Measurements from ENCODE around the gene RNU7-1. TPM values are rescaled to one million over a fixed set of nuclear protein-coding genes. Genes with fewer than 3 reads are reported as not detected.

RNU7-1 gene
- total RNA-seq, 2 donors from 2014 or later = not detected

GRCh38 chr12:6939191-6939540, 4.5 kb upstream of the RNU7-1 start:
- H3K4me1 Mint-ChIP-seq = peaks cover 29% of the 10 kb centered on the region
- no peak for ATAC-seq (replicated peaks)
- peak overlapping the region; percentile 81 for H3K27ac Mint-ChIP-seq
- no peaks in the 10 kb centered on the region for H3K9me3 Mint-ChIP-seq
- H3K4me3 Mint-ChIP-seq = peak overlapping the region; percentile 89
- no peaks in the 10 kb centered on the region for H3K27me3 Mint-ChIP-seq
- peaks cover 84% of the 10 kb centered on the region for H3K36me3 Mint-ChIP-seq (ENCODE audit: low read depth)

GRCh38 chr12:6941267-6941666, 2.3 kb upstream of the RNU7-1 start:
- H3K4me1 Mint-ChIP-seq = peaks cover 25% of the 10 kb centered on the region
- peaks cover 84% of the 10 kb centered on the region for H3K36me3 Mint-ChIP-seq (ENCODE audit: low read depth)
- no peak overlapping the region for H3K27ac Mint-ChIP-seq
- H3K27me3 Mint-ChIP-seq = no peaks in the 10 kb centered on the region
- ATAC-seq (replicated peaks) = no peak
- H3K4me3 Mint-ChIP-seq = no peak overlapping the region
- no peaks in the 10 kb centered on the region for H3K9me3 Mint-ChIP-seq

DNA sequence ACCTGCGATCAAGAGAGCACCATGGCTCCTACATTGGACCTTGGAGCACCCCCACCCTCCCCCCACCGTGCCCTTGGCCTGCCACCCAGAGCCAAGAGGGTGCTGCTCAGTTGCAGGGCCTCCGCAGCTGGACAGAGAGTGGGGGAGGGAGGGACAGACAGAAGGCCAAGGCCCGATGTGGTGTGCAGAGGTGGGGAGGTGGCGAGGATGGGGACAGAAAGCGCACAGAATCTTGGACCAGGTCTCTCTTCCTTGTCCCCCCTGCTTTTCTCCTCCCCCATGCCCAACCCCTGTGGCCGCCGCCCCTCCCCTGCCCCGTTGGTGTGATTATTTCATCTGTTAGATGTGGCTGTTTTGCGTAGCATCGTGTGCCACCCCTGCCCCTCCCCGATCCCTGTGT, 1.8 kb upstream of the RNU7-1 start:
- Mint-ChIP-seq H3K27ac (peak overlapping the region; percentile 100), H3K4me3 (peak overlapping the region; percentile 87), H3K27me3 (no peaks in the 10 kb centered on the region), H3K4me1 (peaks cover 21% of the 10 kb centered on the region), H3K36me3 (ENCODE audit: low read depth) (peaks cover 84% of the 10 kb centered on the region), H3K9me3 (no peaks in the 10 kb centered on the region)
- ATAC-seq (replicated peaks) = no peak

- no peak for ATAC-seq (replicated peaks)
- peaks cover 24% of the 10 kb centered on the region for H3K4me1 Mint-ChIP-seq
- H3K27me3 Mint-ChIP-seq = no peaks in the 10 kb centered on the region
- H3K27ac Mint-ChIP-seq = peak overlapping the region; percentile 100
- H3K4me3 Mint-ChIP-seq = peak overlapping the region; percentile 87
- H3K9me3 Mint-ChIP-seq = no peaks in the 10 kb centered on the region
- peaks cover 85% of the 10 kb centered on the region for H3K36me3 Mint-ChIP-seq (ENCODE audit: low read depth)
These were observed 1.3 kb upstream of the RNU7-1 start for GRCh38 chr12:6942331-6942665.

GRCh38 chr12:6943389-6943721, 261 bp upstream of the RNU7-1 start:
- Mint-ChIP-seq H3K27ac (peak overlapping the region; percentile 100), H3K4me3 (peak overlapping the region; percentile 87), H3K4me1 (peaks cover 28% of the 10 kb centered on the region), H3K9me3 (no peaks in the 10 kb centered on the region), H3K27me3 (no peaks in the 10 kb centered on the region), H3K36me3 (ENCODE audit: low read depth) (peaks cover 88% of the 10 kb centered on the region)
- peak; percentile 53 for ATAC-seq (replicated peaks)

- Mint-ChIP-seq H3K9me3 (no peaks in the 10 kb centered on the region), H3K4me3 (peak overlapping the region; percentile 87), H3K27ac (peak overlapping the region; percentile 100), H3K27me3 (no peaks in the 10 kb centered on the region), H3K36me3 (ENCODE audit: low read depth) (peaks cover 91% of the 10 kb centered on the region), H3K4me1 (peaks cover 33% of the 10 kb centered on the region)
- ATAC-seq (replicated peaks) = peak; percentile 59
These were observed 968 bp downstream of the RNU7-1 start for GRCh38 chr12:6944381-6945186.

DNA sequence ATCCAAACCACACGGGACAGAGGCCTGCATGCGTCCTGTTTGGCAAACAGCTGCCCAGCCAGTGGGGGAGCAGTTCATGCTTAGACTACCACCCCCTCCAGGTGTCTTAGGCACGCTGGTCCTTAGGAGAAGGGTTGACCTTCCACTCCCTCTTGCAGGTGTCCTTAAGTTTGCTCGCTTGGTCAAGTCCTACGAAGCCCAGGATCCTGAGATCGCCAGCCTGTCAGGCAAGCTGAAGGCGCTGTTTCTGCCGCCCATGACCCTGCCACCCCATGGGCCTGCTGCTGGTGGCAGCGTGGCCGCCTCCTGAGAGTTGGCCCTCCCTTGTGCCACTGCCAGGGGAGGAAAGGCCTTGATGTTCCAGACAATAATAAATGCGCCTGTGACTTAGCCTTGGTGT, 2.0 kb downstream of the RNU7-1 start:
- H3K4me1 Mint-ChIP-seq = peaks cover 41% of the 10 kb centered on the region
- H3K27ac Mint-ChIP-seq = peak overlapping the region; percentile 100
- no peak for ATAC-seq (replicated peaks)
- peaks cover 82% of the 10 kb centered on the region for H3K36me3 Mint-ChIP-seq (ENCODE audit: low read depth)
- H3K9me3 Mint-ChIP-seq = no peaks in the 10 kb centered on the region
- H3K27me3 Mint-ChIP-seq = no peaks in the 10 kb centered on the region
- H3K4me3 Mint-ChIP-seq = peak overlapping the region; percentile 87

- ATAC-seq (replicated peaks) = peak; percentile 55
- Mint-ChIP-seq H3K4me1 (peaks cover 42% of the 10 kb centered on the region), H3K27ac (peak overlapping the region; percentile 100), H3K4me3 (peak overlapping the region; percentile 87), H3K9me3 (no peaks in the 10 kb centered on the region), H3K27me3 (no peaks in the 10 kb centered on the region), H3K36me3 (ENCODE audit: low read depth) (peaks cover 81% of the 10 kb centered on the region)
These were observed 2.7 kb downstream of the RNU7-1 start for GRCh38 chr12:6946033-6946919.

DNA sequence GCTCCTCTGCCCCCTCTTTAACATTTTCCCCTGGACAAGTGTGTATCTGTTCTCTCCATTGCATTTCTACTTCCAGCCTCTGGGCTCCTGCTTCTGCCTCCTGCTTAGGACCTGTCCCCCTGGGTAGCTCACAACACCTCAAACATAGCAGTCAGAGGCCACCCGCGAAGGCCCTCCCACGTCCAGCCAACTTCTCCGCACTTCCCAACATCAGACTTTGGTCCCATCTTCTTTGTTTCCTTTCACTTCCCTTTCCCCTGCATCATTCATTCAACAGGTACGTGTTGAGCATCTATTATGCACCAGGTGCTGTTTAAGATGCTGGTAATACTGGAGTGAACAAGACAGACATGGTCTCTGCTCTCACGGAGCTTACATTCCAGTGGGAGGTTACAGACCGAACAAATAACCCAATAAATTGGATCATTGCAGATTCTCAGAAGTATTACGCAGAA, 3.3 kb downstream of the RNU7-1 start:
- peaks cover 82% of the 10 kb centered on the region for H3K36me3 Mint-ChIP-seq (ENCODE audit: low read depth)
- H3K27me3 Mint-ChIP-seq = no peaks in the 10 kb centered on the region
- peak overlapping the region; percentile 87 for H3K4me3 Mint-ChIP-seq
- H3K9me3 Mint-ChIP-seq = no peaks in the 10 kb centered on the region
- peaks cover 42% of the 10 kb centered on the region for H3K4me1 Mint-ChIP-seq
- no peak for ATAC-seq (replicated peaks)
- peak overlapping the region; percentile 100 for H3K27ac Mint-ChIP-seq

- Mint-ChIP-seq H3K9me3 (no peaks in the 10 kb centered on the region), H3K36me3 (ENCODE audit: low read depth) (peaks cover 82% of the 10 kb centered on the region), H3K4me3 (peak overlapping the region; percentile 87)
These were observed 4.0 kb downstream of the RNU7-1 start for GRCh38 chr12:6947615-6948014.

DNA sequence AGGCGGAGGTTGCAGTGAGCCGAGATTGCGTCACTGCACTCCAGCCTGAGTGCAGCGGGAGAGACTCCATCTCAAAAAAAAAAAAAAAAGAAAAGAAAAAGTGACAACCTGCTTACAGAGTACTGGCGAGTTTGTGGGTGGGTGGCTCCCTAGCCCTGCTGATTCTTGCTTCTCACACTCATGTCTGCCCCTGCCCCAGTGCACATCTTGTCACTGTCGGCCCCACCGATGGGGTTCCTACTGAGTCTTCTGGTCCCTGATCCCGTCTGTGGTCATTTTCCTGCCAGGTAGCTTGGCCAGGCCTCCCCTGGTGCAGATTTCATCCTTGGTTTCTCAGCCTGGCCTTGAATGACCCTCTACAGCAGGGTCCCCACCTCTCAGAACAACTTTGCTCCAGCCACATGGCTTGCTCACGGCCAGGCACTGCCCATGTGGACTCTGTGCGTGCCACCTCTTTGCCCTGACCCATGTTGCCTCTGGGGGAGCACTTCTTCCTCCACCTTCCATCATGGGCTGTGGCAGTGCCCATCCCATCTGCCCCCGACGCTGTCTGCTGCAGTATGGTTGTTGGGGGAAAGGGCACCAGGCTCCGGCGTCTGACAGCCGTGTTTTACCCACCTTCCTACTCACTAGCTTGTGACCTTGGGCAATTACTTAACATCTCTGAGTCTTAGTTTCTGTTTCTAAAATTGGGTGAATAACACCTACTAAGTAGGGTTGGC, 5.4 kb downstream of the RNU7-1 start:
- peak overlapping the region; percentile 87 for H3K4me3 Mint-ChIP-seq
- H3K4me1 Mint-ChIP-seq = peaks cover 38% of the 10 kb centered on the region
- no peak for ATAC-seq (replicated peaks)
- H3K27me3 Mint-ChIP-seq = no peaks in the 10 kb centered on the region
- no peaks in the 10 kb centered on the region for H3K9me3 Mint-ChIP-seq
- peaks cover 86% of the 10 kb centered on the region for H3K36me3 Mint-ChIP-seq (ENCODE audit: low read depth)
- H3K27ac Mint-ChIP-seq = peak overlapping the region; percentile 100

More at GRCh38 chr12:6947615-6948014, 4.0 kb downstream of the RNU7-1 start:
- H3K4me1 Mint-ChIP-seq = peaks cover 42% of the 10 kb centered on the region
- H3K27me3 Mint-ChIP-seq = no peaks in the 10 kb centered on the region
- ATAC-seq (replicated peaks) = no peak
- H3K27ac Mint-ChIP-seq = peak overlapping the region; percentile 100

DNA sequence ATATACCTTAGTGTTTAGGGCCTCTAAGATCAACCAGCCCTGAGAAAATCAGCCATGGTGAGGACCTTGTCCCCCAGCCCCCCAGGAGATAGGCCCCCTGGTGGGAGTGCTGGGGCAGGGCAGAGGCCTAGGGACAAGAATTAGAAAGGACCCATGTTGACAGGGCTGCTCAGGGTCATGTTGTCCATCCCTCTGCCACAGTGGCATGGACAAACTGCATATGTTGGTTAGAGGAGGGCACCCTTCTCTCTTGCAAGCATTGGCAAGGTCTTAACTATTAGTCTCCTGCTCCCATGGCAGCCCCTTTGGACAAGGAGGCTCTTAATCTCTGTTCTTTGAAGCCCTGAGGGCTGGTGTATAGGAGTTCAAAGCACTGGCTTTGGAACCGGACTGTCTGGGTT, 6.8 kb downstream of the RNU7-1 start:
- no peak for ATAC-seq (replicated peaks)
- Mint-ChIP-seq H3K4me3 (peak overlapping the region; percentile 87), H3K36me3 (ENCODE audit: low read depth) (peaks cover 86% of the 10 kb centered on the region), H3K27me3 (no peaks in the 10 kb centered on the region), H3K27ac (peak overlapping the region; percentile 100), H3K4me1 (peaks cover 48% of the 10 kb centered on the region), H3K9me3 (no peaks in the 10 kb centered on the region)

DNA sequence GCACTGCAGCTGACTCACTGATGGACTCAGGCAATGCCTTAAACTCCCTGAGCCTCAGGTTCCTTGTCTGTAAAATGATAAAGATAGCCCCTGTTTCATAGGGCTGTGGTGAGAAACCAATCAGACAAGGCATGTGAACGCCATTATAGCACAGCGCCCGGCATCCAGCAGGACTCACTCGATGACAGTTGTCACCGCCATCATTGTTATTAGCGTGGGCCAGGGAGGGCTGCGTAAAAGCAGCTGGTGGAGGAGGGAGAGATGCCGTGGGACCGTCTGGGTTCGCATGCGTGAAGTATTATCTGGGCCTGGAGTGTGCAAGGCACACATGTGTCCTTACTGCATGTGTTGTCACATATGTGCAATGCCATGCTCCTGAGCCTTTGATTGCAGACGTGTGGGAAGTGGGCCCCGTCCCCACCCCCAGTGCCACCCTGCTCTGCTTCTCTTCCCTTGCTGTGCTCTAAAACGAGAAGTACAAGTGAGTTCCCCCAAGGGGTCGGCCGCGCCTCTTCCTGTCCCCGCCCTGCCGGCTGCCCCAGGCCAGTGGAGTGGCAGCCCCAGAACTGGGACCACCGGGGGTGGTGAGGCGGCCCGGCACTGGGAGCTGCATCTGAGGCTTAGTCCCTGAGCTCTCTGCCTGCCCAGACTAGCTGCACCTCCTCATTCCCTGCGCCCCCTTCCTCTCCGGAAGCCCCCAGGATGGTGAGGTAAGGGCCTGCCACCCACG, 7.4 kb downstream of the RNU7-1 start, which contains the start of gene PTPN6:
PTPN6 (plus strand) TSS at position 546 of the 730 bp plus-strand sequence; CDS start at position 703, 157 bp downstream.
- H3K4me3 Mint-ChIP-seq = peak within 1 kb of the TSS; percentile 87
- ATAC-seq (replicated peaks) = peak; percentile 6
- no peaks in the 10 kb centered on the region for H3K27me3 Mint-ChIP-seq
- no peaks in the 10 kb centered on the region for H3K9me3 Mint-ChIP-seq
- H3K27ac Mint-ChIP-seq = peak within 1 kb of the TSS; percentile 100
- H3K36me3 Mint-ChIP-seq (ENCODE audit: low read depth) = peaks cover 86% of the 10 kb centered on the region
- peaks cover 51% of the 10 kb centered on the region for H3K4me1 Mint-ChIP-seq
